ENCODE results near the gene DSPP.

The DSPP gene

GRCh38 chr4:87632469-87632868, 24.1 kb downstream of the DSPP start:
- DNase-seq, result no peak

- no peak for DNase-seq
Measured at GRCh38 chr4:87633243-87633642, 24.9 kb downstream of the DSPP start.

- DNase-seq, result no peak
Measured at GRCh38 chr4:87644286-87644685, 36.0 kb downstream of the DSPP start.

- no peak for DNase-seq
Measured at GRCh38 chr4:87649980-87650379, 41.7 kb downstream of the DSPP start, which contains the start of gene DMP1. TSS of gene DMP1 (plus strand) at chr4:87650280. CDS start at chr4:87656493, 6,213 bp downstream.

GRCh38 chr4:87650938-87651337, 42.6 kb downstream of the DSPP start:
- DNase-seq, result no peak

GRCh38 chr4:87651941-87652340, 43.6 kb downstream of the DSPP start:
- no peak for DNase-seq

- no peak for DNase-seq
Measured at GRCh38 chr4:87654487-87655044, 46.2 kb downstream of the DSPP start.

GRCh38 chr4:87657525-87657924, 49.2 kb downstream of the DSPP start:
- no peak for DNase-seq

GRCh38 chr4:87659247-87659931, 51.1 kb downstream of the DSPP start:
- DNase-seq, result no peak

- DNase-seq, result no peak
Measured at GRCh38 chr4:87662871-87663270, 54.5 kb downstream of the DSPP start.
